CD4-positive, alpha-beta T cell treated with Interleukin-10 for 1 hour (primary cell): ENCODE results near the gene EPN1.

ENCODE experiments used
- DNase-seq: peaks from one replicate; pipeline ENCODE4 v3.0.0-alpha.2; 2020

The EPN1 gene

GRCh38 chr19:55680339-55681130, 5.5 kb downstream of the EPN1 start:
- DNase-seq: no peak

- no peak for DNase-seq
Measured at GRCh38 chr19:55681131-55682092, 6.4 kb downstream of the EPN1 start.

- no peak for DNase-seq
Measured at GRCh38 chr19:55683449-55684261, 8.6 kb downstream of the EPN1 start.

GRCh38 chr19:55684946-55685681, 10.1 kb downstream of the EPN1 start:
- DNase-seq: no peak

GRCh38 chr19:55685776-55686175, 10.8 kb downstream of the EPN1 start:
- no peak for DNase-seq

DNA sequence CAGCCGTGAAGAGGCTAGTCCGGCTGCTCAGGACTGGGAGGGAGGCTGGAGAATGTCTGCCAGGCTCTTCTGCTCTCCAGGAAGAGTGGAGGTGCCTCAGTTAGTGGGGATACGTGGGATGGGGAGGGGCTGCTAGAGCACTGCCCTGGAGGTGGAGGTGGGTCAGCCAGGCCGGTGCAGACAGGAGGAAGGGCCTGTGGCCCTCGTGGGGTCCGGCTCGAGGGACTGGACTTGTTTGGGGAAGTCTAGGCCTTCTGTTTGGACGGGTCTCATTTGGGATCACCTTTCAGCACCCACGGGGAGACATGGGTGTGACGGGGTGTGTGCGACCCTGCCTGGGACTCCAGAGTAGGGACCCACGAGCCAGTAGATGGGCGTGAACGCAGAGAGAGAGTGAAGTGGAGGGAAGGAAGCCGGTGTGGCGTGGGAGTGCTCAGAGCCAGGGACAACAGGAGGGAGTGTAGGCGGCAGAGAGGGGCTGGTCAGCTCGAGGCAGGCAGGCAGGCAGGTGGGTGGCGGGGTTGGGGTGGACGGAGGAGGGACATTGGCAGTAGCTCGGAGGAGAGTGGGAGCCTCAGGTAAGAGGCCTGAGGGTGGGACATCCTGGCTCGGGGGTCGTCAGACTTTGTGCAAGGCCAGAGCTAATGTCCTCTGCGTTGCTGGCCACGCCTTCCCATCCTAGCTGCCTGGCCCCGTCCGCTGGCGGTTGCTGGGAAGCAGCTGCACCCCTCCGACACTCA, 11.5 kb downstream of the EPN1 start:
- DNase-seq: no peak

DNA sequence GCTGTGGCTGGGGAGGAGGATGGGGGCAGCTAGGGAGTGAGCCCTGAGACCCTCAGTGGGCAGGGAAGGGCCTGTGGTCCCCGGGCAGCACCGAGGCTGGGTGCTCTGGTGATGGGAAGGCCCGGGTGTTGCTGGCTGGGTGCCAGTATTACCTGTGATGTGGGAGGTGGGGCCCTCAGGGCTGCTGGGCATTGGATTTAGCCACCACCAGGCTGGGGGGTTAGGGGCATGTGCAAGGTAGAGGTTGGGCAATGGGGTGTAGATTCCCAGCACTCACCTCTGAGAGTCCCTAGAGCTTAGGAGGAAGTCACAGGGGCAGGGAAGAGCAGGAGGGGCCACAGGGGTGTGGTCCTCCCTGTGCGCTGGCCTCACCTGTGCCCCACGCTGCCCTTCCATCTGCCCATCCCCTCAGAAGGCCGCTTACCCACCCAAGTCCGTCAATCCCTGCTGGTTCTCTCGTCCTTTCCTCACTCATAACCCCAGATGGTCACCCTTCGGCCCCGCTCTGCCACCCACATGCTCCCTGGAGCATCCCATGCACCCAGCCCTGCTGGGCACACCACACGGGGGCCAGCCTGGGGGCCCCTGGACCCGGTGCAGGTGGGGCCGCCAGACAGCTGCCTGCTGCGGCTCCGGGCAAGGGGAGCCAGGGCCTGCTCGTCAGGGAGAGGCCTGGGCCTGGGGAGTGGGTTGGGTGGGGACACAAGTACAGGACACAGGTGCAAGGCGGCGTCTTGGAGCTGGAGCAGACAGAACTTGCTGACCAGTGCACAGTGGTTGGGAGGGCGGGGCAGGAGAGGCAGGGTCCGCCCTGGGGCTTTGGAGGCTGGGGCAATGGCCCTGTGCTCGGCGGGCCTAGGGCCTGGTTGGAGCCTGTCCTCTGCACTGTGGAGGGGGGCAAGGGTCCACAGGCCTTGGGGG, 12.5 kb downstream of the EPN1 start:
- no peak for DNase-seq

- no peak for DNase-seq
Measured at GRCh38 chr19:55688422-55689218, 13.6 kb downstream of the EPN1 start.

GRCh38 chr19:55689411-55690108, 14.5 kb downstream of the EPN1 start:
- no peak for DNase-seq

DNA sequence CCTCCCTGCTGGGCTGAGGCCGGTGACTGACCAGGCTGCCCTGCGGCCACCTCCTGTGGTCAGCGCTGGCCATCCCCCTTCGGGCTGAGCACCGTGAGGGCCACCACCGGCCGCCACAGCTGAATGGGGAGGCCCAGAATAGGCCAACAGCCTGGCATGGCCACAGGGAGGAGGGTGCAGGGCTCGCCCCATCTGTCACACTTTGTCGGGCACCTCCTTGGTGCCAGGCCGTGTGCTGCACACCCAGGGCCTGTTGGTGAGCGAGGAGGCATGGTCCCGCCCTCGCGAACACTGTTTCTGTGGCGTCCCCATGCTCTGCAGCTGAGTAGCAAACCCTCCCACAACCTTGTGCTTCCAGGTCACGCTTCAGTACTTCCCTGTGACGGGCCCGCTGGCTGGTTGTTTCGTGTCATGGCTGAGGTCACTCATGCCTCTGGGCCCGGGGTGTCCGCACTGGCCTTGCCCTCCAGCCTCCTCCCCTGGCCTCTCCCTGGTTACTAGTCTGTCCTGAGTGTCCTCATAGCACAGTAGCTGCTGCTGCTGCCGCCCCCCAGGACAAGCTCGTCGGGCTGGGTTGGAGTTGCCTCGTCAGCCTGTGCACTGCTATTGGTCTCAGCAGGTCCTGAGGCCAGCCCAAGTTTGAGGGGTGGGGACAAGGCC, 15.2 kb downstream of the EPN1 start:
- no peak for DNase-seq

DNA sequence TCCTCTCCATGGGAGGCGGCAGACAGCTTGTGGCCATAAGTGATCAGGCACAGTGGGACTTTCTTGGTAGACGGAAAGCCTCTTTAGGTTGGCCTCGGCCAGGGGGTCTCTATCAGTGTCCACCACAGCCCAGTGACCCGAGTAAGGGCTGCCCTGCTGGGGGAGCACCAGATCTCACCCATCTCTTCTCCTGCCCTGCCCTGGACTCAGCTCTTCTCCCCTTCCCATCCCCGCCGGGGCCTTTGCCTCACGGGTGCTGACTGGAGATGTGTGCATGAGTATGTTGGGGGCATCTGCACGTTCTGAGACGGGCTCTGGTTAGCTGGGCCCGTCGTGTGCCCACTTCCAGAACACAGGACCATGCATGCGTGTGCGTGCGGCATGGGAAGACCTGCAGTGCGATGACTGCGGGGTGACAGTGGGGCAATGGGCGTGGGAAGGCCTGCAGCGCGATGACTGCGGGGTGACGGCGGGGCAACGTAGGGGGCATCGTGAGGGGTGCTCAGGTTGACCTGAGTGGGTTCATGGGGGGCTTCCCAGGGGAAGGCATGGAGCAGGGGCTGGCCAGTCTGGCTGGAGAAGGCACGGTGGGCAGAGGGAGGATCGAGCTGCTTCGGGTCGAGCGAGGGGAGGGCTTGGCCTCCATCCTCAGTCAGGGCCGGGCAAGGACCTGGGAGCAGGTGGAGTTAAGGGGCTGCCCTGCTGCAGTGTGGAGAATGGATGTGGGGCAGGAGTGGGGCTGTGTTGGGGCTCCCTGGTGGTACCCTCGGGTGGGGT, 15.9 kb downstream of the EPN1 start:
- DNase-seq: no peak

DNA sequence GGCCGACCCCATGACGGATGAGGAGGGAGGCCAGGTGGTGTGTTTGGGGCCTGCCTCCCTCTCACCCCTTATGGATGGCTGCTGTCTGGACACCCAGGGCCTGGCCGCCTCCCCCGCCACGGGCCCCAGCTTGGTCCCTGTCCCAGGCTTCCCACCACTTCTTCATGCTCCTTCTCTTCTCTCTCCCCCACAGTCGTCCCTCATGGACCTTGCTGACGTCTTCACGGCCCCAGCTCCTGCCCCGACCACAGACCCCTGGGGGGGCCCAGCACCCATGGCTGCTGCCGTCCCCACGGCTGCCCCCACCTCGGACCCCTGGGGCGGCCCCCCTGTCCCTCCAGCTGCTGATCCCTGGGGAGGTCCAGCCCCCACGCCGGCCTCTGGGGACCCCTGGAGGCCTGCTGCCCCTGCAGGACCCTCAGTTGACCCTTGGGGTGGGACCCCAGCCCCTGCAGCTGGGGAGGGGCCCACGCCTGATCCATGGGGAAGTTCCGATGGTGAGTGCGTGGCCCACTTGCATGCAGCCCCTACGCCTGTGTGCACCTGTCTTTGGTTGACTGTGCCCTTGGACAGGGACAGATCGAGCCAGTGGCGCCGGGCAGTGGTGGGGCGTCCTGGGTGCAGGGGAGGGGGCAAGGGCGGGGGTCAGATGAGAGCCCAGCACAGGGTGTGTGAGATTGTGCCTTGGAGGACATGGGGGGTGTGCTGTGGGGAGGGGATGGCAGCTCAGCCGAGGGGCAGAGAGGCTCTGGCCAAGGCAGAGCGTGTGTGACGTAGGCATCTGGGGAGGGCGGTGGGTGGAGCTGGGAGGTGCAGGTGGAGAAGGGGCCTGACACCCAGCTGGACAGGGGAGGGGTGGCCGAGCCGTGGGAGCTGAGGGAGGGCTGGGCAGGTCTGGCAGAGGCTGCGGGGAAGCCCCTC, 16.8 kb downstream of the EPN1 start:
- DNase-seq: no peak

DNA sequence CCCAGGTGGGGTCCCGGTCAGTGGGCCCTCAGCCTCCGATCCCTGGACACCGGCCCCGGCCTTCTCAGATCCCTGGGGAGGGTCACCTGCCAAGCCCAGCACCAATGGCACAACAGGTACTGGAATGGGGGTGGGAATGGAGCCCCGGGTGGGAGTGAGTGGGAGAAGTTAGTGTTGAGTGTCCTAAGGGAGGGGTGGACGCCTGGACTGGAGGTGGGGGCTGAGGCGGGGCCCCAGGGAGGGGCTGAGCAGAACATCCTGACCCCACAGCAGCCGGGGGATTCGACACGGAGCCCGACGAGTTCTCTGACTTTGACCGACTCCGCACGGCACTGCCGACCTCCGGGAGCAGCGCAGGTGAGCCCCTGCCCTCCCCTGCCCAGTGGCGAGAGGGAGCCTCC, 17.7 kb downstream of the EPN1 start:
- DNase-seq: no peak

DNA sequence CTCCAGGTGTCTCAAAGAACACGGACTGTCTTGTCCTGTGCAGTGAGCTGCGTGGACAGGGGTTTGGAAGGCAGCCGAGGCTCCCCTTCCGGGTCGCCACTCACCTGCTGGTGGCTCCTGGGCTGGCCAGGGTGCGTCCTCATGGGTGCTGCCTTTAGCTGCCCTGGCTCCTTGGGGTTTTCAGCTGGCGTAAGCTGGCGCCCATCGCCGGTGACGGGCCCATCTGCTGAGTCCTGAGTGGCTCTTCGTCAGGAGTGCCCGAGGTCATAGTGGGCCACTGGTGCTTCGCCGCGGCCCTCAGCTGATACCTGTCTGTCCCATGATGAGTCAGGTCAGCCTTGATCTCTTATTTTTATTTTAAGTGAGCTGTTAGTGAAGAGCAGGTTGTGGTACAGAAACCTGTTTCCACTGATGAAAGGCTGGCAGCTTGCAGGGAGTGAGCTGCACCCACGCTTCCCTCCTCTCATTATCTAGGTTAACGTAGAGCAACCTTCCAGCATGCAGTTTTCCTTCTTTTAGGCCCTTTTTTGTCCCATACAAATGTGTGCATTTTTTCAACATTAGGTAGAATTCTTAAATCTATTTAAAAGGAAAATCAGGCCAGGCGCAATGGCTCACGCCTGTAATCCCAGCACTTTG, 18.4 kb downstream of the EPN1 start:
- DNase-seq: no peak

GRCh38 chr19:55694241-55694655, 19.2 kb downstream of the EPN1 start:
- no peak for DNase-seq
